Measurements from ENCODE around the gene SPRED2.

GRCh38 chr2:65403529-65403915 is 28.9 kb downstream of the SPRED2 start:
- no peak for TF ChIP-seq CTCF (IDR thresholded peaks at IDR 0.05 in 8 of 11, conservative IDR thresholded peaks at IDR 0.05 in 3 of 11)
- no peak for TF ChIP-seq POLR2A (IDR thresholded peaks at IDR 0.05)
- TF ChIP-seq POLR2AphosphoS5 (IDR thresholded peaks at IDR 0.05), result no peak

Measured in spleen (tissue), 7 donors.